IgD-negative memory B cell (primary cell): ENCODE data around the gene CFAP77. TPM values are rescaled to one million over a fixed set of nuclear protein-coding genes. Genes with fewer than 3 reads are reported as not detected.

Experiments used
- H3K27ac Mint-ChIP-seq, 3 donors: one replicate each; pipeline ENCODE4 v1.8.0; 2020 to 2022; ENCODE audit warnings: mild to moderate bottlenecking in 3 of 3, mixed read lengths in 3 of 3, moderate library complexity in 1 of 3
- H3K27me3 Mint-ChIP-seq: one replicate; pipeline ENCODE4 v1.8.0; 2021; ENCODE audit warnings: mixed read lengths
- H3K36me3 Mint-ChIP-seq: one replicate; pipeline ENCODE4 v1.8.0; 2020; ENCODE audit warnings: mild to moderate bottlenecking, mixed read lengths
- H3K4me1 Mint-ChIP-seq, 3 donors: one replicate each; pipeline ENCODE4 v1.8.0; 2020 to 2022; ENCODE audit warnings: mixed read lengths in 3 of 3, mild to moderate bottlenecking in 1 of 3
- H3K4me3 Mint-ChIP-seq, 4 donors: one replicate each; pipeline ENCODE4 v1.8.0; 2020 to 2022; ENCODE audit warnings: mild to moderate bottlenecking in 4 of 4, mixed read lengths in 4 of 4, moderate library complexity in 3 of 4
- H3K9me3 Mint-ChIP-seq, 3 donors: one replicate each; pipeline ENCODE4 v1.8.0; 2020 to 2021; ENCODE audit warnings: mixed read lengths in 3 of 3, mild to moderate bottlenecking in 1 of 3
- polyA plus RNA-seq: library from polyadenylated mRNA; unstranded; fragments of 300-500 nt; fragmentation: Illumina TruSeq; gene quantifications from one replicate; pipeline ENCODE4 v1.2.3, GENCODE V29; 2021

CFAP77 gene
- polyA plus RNA-seq, 1 donor from 2014 or later: not detected

DNA sequence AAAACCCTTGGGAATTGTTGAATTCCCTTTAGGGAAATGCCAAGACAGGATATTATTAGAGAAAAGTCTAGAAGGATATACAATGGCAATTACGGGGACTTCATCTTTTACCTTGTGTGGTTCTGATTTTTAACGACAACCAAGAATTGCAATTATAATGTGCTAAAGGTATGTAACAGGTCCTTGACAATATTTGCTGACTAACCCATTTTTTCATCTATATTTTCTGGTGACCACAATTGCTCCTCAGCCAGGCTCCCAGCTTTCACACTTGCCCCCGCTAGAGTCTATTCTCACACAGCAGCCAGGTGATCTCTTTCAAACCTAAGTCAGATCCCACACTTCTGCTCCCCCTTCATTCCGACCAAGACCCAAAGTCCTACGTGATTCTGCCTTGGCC is 206.7 kb downstream of the CFAP77 start:
- no peaks in the 10 kb centered on the region for H3K9me3 Mint-ChIP-seq
- peaks cover 0 to 1% (median 0%) of the 10 kb centered on the region in 3 donors for H3K4me1 Mint-ChIP-seq
- no peak overlapping the region for H3K27ac Mint-ChIP-seq
- no peak overlapping the region for H3K4me3 Mint-ChIP-seq
- peaks cover 8% of the 10 kb centered on the region for H3K36me3 Mint-ChIP-seq
- no peaks in the 10 kb centered on the region for H3K27me3 Mint-ChIP-seq

DNA sequence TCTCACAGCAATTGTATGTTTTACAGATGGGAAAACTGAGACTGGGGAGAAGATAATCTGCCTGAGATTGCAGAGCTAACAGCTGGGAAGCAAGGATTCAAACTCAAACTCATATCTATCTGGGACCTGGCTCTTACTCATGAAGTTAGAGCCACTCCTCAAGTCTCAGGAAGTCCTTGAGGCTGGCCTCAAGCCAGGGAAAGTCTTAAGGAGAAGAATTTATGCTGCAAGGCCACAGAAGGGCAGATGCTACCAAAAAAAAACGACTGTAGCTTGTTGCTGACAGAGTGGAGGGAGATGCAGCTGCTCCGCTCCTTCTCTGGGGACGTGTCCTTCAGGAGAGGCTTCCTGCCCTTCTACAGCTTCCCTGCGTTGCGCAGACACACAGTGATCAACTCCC is 212.1 kb downstream of the CFAP77 start:
- Mint-ChIP-seq H3K9me3 (no peaks in the 10 kb centered on the region), H3K36me3 (no peaks in the 10 kb centered on the region), H3K4me1 (peaks cover 0 to 1% (median 0%) of the 10 kb centered on the region in 3 donors), H3K27ac (no peak overlapping the region), H3K27me3 (no peaks in the 10 kb centered on the region), H3K4me3 (no peak overlapping the region)

Other genes starting within 250 kb of the CFAP77 start
- 0.84 TPM for gene NTNG2, start 248.2 kb upstream of the CFAP77 start, polyA plus RNA-seq
- gene SETX, start 55.2 kb upstream of the CFAP77 start, polyA plus RNA-seq: 39.3 TPM
- 8.6 TPM for gene TTF1, start 3.4 kb upstream of the CFAP77 start, polyA plus RNA-seq
- not detected for gene BARHL1, start 172.4 kb downstream of the CFAP77 start, polyA plus RNA-seq